HepG2 (cell line): ENCODE measurements around the gene CCDC69. TPM values are rescaled to one million over a fixed set of nuclear protein-coding genes. Genes with fewer than 3 reads are reported as not detected.

Source experiments
- ATAC-seq: fragments of 200-7000 bp; cut with Tn5 transposase; 3 replicates; pipeline ENCODE4 v1.9.1; 2020; ENCODE audit warnings: mild to moderate bottlenecking, moderate library complexity
- BruUV-seq: library from RNA; stranded (reverse); fragments of 400-500 nt; replicated peaks from 2 replicates; lab custom pipeline; 2021; lab: Mats Ljungman, UMichigan
- CTCF ChIA-PET: fragments of 300-600 bp; formaldehyde crosslinking; extraction: SDS; loops from one replicate; lab custom pipeline; 2021; ENCODE audit warnings: low total read pairs, inconsistent platforms, low intra/inter-chr PET ratio; lab: Yijun Ruan, JAX
- POLR2A ChIA-PET: fragments of 350-600 bp; sonication (Branson Sonifier 250); formaldehyde crosslinking; loops from one replicate; lab custom pipeline; 2020; ENCODE audit warnings: antibody characterized with exemption, inconsistent platforms; lab: Yijun Ruan, JAX
- DNase-seq: peaks from one replicate; pipeline ENCODE4 v3.0.0-alpha.2; 2015; ENCODE audit warnings: low spot score
- FAIRE-seq: peaks from 3 replicates; lab custom pipeline; 2011; peaks lifted over from hg19 to GRCh38; lab: Jason Lieb, UNC
- H2AFZ ChIP-seq: one replicate; pipeline ENCODE4 v1.6.1; 2011; ENCODE audit warnings: low read length, inconsistent platforms
- H3K27ac ChIP-seq: fragments of 300-600 bp; 3 replicates; pipeline ENCODE4 v1.8.0; 2011; ENCODE audit warnings: mixed run types, mild to moderate bottlenecking, mixed read lengths, low read length, inconsistent platforms; ENCODE audit not compliant: insufficient read depth; ENCODE audit errors: extremely low read length
- H3K27me3 ChIP-seq, 2 experiments: fragments of 200-600 bp in 1 of 2; 2 replicates in 1 of 2; 3 replicates in 1 of 2; pipeline versions ENCODE4 v1.6.0 to v1.8.0; 2011; ENCODE audit warnings: low read length in 2 of 2, mild to moderate bottlenecking in 2 of 2, moderate library complexity in 2 of 2, inconsistent platforms in 1 of 2; ENCODE audit not compliant: insufficient read depth in 2 of 2, control insufficient read depth in 1 of 2
- H3K36me3 ChIP-seq, 2 experiments: fragments of 200-600 bp in 1 of 2; replicated peaks in 1 of 2; 2 replicates in 1 of 2; 3 replicates in 1 of 2; pipeline versions ENCODE4 v1.5.1 to v1.8.0; 2011; ENCODE audit warnings: low read length in 2 of 2, inconsistent platforms in 1 of 2; ENCODE audit not compliant: insufficient read depth in 2 of 2, control insufficient read depth in 1 of 2
- H3K4me1 ChIP-seq: 2 replicates; pipeline ENCODE4 v1.5.1; 2012; ENCODE audit warnings: low read length, inconsistent platforms; ENCODE audit not compliant: insufficient read depth
- H3K4me2 ChIP-seq: 2 replicates; pipeline ENCODE4 v1.6.0; 2011; ENCODE audit warnings: low read depth, low read length, inconsistent platforms
- H3K4me3 ChIP-seq, 3 experiments: fragments of 200-600 bp in 1 of 3; sonication (generic), shearing (Covaris generic) in 1 of 3; replicated peaks in 1 of 3; 2 replicates each; pipeline ENCODE4 v1.5.1; 2011 to 2016; ENCODE audit warnings: low read length in 3 of 3, inconsistent platforms in 2 of 3, low read depth in 2 of 3, mild to moderate bottlenecking in 2 of 3, control low read depth in 1 of 3, mixed read lengths in 1 of 3; ENCODE audit not compliant: insufficient read depth in 1 of 3
- H3K79me2 ChIP-seq: one replicate; pipeline ENCODE4 v1.6.1; 2011; ENCODE audit warnings: low read length, inconsistent platforms; ENCODE audit not compliant: insufficient read depth
- H3K9ac ChIP-seq: 2 replicates; pipeline ENCODE4 v1.6.0; 2011; ENCODE audit warnings: mild to moderate bottlenecking, low read depth, low read length, inconsistent platforms; ENCODE audit not compliant: insufficient read depth
- H3K9me3 ChIP-seq: 2 replicates; pipeline ENCODE4 v1.5.1; 2012; ENCODE audit warnings: mild to moderate bottlenecking, low read length
- H4K20me1 ChIP-seq: 2 replicates; pipeline ENCODE4 v1.6.0; 2011; ENCODE audit warnings: inconsistent platforms, mild to moderate bottlenecking, low read length, moderate library complexity; ENCODE audit not compliant: insufficient read depth
- CC2D1A ChIP-seq: sonication (generic); formaldehyde crosslinking; IDR thresholded peaks from 2 replicates; pipeline ENCODE4 v1.8.1; 2023; ENCODE audit warnings: mild to moderate bottlenecking, missing genetic modification reagents
- IRF2 ChIP-seq: IDR thresholded peaks from 2 replicates; pipeline ENCODE4 v1.6.1; 2018; ENCODE audit warnings: missing genetic modification reagents, missing compliant biosample characterization
- JARID2 ChIP-seq: sonication (generic); formaldehyde crosslinking; IDR thresholded peaks from 2 replicates; pipeline ENCODE4 v1.8.1; 2023; ENCODE audit warnings: missing genetic modification reagents, inconsistent platforms; ENCODE audit not compliant: insufficient replicate concordance
- KDM1A ChIP-seq: IDR thresholded peaks from 2 replicates; pipeline ENCODE4 v1.6.1; 2016; ENCODE audit warnings: missing compliant biosample characterization
- PPARG ChIP-seq: conservative IDR thresholded peaks from 2 replicates; pipeline ENCODE4 v1.6.1; 2016; ENCODE audit warnings: missing biosample characterization, missing genetic modification reagents
- ZFP36L2 ChIP-seq: sonication (generic); formaldehyde crosslinking; IDR thresholded peaks from 2 replicates; pipeline ENCODE4 v1.4.0; 2020; ENCODE audit warnings: missing genetic modification reagents
- ZNF749 ChIP-seq: sonication (generic); formaldehyde crosslinking; IDR thresholded peaks from 2 replicates; pipeline ENCODE4 v1.8.0; 2022; ENCODE audit warnings: mild to moderate bottlenecking, missing genetic modification reagents, moderate library complexity, borderline replicate concordance
- ZSCAN29 ChIP-seq: sonication (generic); formaldehyde crosslinking; conservative IDR thresholded peaks from 2 replicates; pipeline ENCODE4 v1.4.0; 2020; ENCODE audit warnings: mild to moderate bottlenecking, missing genetic modification reagents
- WGBS: methylation state at CpG from one replicate; pipeline ENCODE4 v1.1.6; 2017; ENCODE audit warnings: low lambda C conversion rate; 5-methylcytosine and 5-hydroxymethylcytosine counted together
- in situ Hi-C: cut with HindIII; loops from 2 replicates; pipeline ENCODE4 v1.10.0; 2017; ENCODE audit warnings: low pct_unique_long_range_greater_than_20kb; ENCODE audit not compliant: extremely low pct_ligation_motif_present
- intact Hi-C: fragments of 100-400 bp; cut with micrococcal nuclease; formaldehyde crosslinking; loops from one replicate; pipeline ENCODE4 v1.10.0; 2022; ENCODE audit not compliant: unreplicated experiment
- polyA plus RNA-seq, 8 experiments: library from polyadenylated mRNA; depleted of rRNA in 3 of 8; stranded (reverse) in 7 of 8; unstranded in 1 of 8; fragments of >200 nt; fragmentation: Illumina TruSeq in 4 of 8; extraction: Trizol in 4 of 8; gene quantifications; 2 replicates each; pipeline versions ENCODE4 v1.2.1 to v1.2.3, GENCODE V29; 2011 to 2016; ENCODE audit warnings: low read depth in 4 of 8, missing spikeins in 1 of 8, mixed read lengths in 1 of 8; ENCODE audit not compliant: insufficient read depth in 1 of 8
- total RNA-seq, 5 experiments: library from RNA; depleted of rRNA; stranded (reverse); fragments of >200 nt; fragmentation: Illumina TruSeq; extraction: Trizol; gene quantifications; 2 replicates each; pipeline ENCODE4 v1.2.3, GENCODE V29; 2016; ENCODE audit warnings: low read depth in 1 of 5
- TF ChIP-seq, protein P1 (sequence below): IDR thresholded peaks from 2 replicates; pipeline ENCODE4 v1.6.1; 2016; ENCODE audit warnings: low read depth, missing genetic modification reagents, missing compliant biosample characterization

CCDC69 gene
- total and polyA plus RNA-seq, 2 of the 13 experiments (the other 11 are each of a cell fraction or from before 2014, with no cell fraction given), result 12.2 to 45.2 TPM

GRCh38 chr5:151139015-151139414 lies 84.9 kb downstream of the CCDC69 start (continued):
- TF ChIP-seq IRF2 (CRISPR knock-in tag), result no peak
- no peak for TF ChIP-seq JARID2 (CRISPR knock-in tag)

- no peak overlapping the region for H2AFZ ChIP-seq
- ChIA-PET CTCF (no interaction called here), POLR2A (no interaction called here)
- H3K36me3 ChIP-seq, result peaks cover 15 to 82% of the 10 kb centered on the region in 2 experiments
- TF ChIP-seq KDM1A (CRISPR knock-in tag) (no peak), ZFP36L2 (no peak)
- FAIRE-seq, result no peak
- no TSS peak for BruUV-seq
- H4K20me1 ChIP-seq, result no peaks in the 10 kb centered on the region; the same call in 1 of the 2 replicates
- intact Hi-C loops (no loop called here), in situ Hi-C loops (no loop called here)
- H3K9ac ChIP-seq, result no peak overlapping the region
- H3K4me1 ChIP-seq, result no peaks in the 10 kb centered on the region
- H3K27ac ChIP-seq, result no peak overlapping the region
- H3K27me3 ChIP-seq, result no peaks in the 10 kb centered on the region
- no peaks in the 10 kb centered on the region for H3K9me3 ChIP-seq
- H3K4me3 ChIP-seq, result no peak overlapping the region
- H3K4me2 ChIP-seq, result no peak overlapping the region
- H3K79me2 ChIP-seq, result peaks cover 4% of the 10 kb centered on the region
- no peak for DNase-seq
- ATAC-seq, result no peak
- 93% methylated on average over 1 of the region's 1 CpG for WGBS
These were observed 85.8 kb downstream of the CCDC69 start for GRCh38 chr5:151138114-151138513.

GRCh38 chr5:151137067-151137825 lies 86.6 kb downstream of the CCDC69 start:
- Histone ChIP-seq H3K4me1 (no peaks in the 10 kb centered on the region), H3K9me3 (no peaks in the 10 kb centered on the region), H2AFZ (no peak overlapping the region), H3K79me2 (no peaks in the 10 kb centered on the region), H3K27ac (no peak overlapping the region), H3K4me2 (no peak overlapping the region), H4K20me1 (no peaks in the 10 kb centered on the region), H3K4me3 (no peak overlapping the region), H3K9ac (no peak overlapping the region), H3K36me3 (peaks cover 17 to 85% of the 10 kb centered on the region in 2 experiments), H3K27me3 (no peaks in the 10 kb centered on the region)
- in situ Hi-C loops, result no loop called here
- intact Hi-C loops, result no loop called here
- ATAC-seq (no peak), DNase-seq (no peak), FAIRE-seq (no peak)
- TF ChIP-seq, protein P1, sequence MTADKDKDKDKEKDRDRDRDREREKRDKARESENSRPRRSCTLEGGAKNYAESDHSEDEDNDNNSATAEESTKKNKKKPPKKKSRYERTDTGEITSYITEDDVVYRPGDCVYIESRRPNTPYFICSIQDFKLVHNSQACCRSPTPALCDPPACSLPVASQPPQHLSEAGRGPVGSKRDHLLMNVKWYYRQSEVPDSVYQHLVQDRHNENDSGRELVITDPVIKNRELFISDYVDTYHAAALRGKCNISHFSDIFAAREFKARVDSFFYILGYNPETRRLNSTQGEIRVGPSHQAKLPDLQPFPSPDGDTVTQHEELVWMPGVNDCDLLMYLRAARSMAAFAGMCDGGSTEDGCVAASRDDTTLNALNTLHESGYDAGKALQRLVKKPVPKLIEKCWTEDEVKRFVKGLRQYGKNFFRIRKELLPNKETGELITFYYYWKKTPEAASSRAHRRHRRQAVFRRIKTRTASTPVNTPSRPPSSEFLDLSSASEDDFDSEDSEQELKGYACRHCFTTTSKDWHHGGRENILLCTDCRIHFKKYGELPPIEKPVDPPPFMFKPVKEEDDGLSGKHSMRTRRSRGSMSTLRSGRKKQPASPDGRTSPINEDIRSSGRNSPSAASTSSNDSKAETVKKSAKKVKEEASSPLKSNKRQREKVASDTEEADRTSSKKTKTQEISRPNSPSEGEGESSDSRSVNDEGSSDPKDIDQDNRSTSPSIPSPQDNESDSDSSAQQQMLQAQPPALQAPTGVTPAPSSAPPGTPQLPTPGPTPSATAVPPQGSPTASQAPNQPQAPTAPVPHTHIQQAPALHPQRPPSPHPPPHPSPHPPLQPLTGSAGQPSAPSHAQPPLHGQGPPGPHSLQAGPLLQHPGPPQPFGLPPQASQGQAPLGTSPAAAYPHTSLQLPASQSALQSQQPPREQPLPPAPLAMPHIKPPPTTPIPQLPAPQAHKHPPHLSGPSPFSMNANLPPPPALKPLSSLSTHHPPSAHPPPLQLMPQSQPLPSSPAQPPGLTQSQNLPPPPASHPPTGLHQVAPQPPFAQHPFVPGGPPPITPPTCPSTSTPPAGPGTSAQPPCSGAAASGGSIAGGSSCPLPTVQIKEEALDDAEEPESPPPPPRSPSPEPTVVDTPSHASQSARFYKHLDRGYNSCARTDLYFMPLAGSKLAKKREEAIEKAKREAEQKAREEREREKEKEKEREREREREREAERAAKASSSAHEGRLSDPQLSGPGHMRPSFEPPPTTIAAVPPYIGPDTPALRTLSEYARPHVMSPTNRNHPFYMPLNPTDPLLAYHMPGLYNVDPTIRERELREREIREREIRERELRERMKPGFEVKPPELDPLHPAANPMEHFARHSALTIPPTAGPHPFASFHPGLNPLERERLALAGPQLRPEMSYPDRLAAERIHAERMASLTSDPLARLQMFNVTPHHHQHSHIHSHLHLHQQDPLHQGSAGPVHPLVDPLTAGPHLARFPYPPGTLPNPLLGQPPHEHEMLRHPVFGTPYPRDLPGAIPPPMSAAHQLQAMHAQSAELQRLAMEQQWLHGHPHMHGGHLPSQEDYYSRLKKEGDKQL (CRISPR knock-in tag), result no peak
- TF ChIP-seq ZSCAN29 (CRISPR knock-in tag), result no peak
- no peak for TF ChIP-seq ZNF749
- TF ChIP-seq CC2D1A (CRISPR knock-in tag), result no peak
- no peak for TF ChIP-seq PPARG
- WGBS, result 96% methylated on average over 10 of the region's 10 CpGs
- POLR2A ChIA-PET, result no interaction called here
- CTCF ChIA-PET, result no interaction called here
- BruUV-seq, result no TSS peak
